GM19239 (cell line): ENCODE results near the gene CD53.
"Not testable (repeated sequence)": the region's sequence is repeated elsewhere in the genome, so short reads cannot be mapped to it uniquely, and the experiment has no call there.

Experiments
- DNase-seq: peaks from one replicate; pipeline ENCODE4 v3.0.0; 2011; ENCODE audit warnings: low spot score; ENCODE audit not compliant: insufficient read length
- FAIRE-seq: peaks from 2 replicates; lab custom pipeline; 2011; peaks lifted over from hg19 to GRCh38; lab: Jason Lieb, UNC

Gene CD53, protein sequence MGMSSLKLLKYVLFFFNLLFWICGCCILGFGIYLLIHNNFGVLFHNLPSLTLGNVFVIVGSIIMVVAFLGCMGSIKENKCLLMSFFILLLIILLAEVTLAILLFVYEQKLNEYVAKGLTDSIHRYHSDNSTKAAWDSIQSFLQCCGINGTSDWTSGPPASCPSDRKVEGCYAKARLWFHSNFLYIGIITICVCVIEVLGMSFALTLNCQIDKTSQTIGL

GRCh38 chr1:110872745-110873720, at the start of gene CD53:
Gene CD53 (plus strand): TSS chr1:110873148. CDS start chr1:110891409, 18,261 bp downstream.
- FAIRE-seq (peak; percentile 99), DNase-seq (peak; percentile 23)

GRCh38 chr1:110824192-110824591, 48.8 kb upstream of the CD53 start:
- FAIRE-seq (no peak), DNase-seq (no peak)

GRCh38 chr1:110829955-110830553, 42.9 kb upstream of the CD53 start:
- DNase-seq (peak; percentile 21), FAIRE-seq (peak; percentile 98)

DNA sequence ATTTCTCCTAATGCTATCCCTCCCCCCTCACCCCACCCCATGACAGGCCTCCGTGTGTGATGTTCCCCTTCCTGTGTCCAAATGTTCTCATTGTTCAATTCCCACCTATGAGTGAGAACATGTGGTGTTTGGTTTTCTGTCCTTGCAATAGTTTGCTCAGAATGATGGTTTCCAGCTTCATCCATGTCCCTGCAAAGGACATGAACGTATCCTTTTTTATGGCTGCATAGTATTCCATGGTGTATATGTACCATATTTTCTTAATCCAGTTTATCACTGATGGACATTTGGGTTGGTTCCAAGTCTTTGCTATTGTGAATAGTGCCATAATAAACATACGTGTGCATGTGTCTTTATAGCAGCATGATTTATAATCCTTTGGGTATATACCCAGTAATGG, 39.2 kb upstream of the CD53 start:
- FAIRE-seq, DNase-seq: not testable (repeated sequence)

DNA sequence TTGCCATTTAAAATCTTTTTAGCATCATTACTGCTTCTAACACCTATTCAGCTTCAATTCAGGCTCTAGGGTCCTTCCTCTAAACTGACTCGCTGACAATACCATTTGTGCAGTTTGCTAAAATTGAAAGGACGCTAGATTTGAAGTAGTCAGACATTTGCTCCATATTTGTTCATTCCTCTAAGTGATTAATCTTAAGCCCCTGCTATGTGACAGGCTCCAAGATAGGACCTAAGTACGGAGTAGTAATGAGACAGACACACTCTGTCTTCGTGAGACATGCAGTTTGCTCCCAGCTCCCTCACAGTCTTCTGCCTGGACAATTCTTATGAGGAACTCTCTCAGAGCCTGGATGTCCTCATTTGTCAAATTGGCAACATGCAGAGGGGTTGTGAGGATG, 26.1 kb upstream of the CD53 start:
- FAIRE-seq (no peak), DNase-seq (no peak)

- FAIRE-seq, result no peak
Measured at GRCh38 chr1:110850145-110850544, 22.8 kb upstream of the CD53 start.

GRCh38 chr1:110850627-110851026, 22.3 kb upstream of the CD53 start:
- FAIRE-seq (no peak), DNase-seq (no peak)

More at GRCh38 chr1:110850145-110850544, 22.8 kb upstream of the CD53 start:
- DNase-seq, result no peak

- no peak for DNase-seq
- FAIRE-seq, result no peak
Measured at GRCh38 chr1:110853135-110853534, 19.8 kb upstream of the CD53 start.

DNA sequence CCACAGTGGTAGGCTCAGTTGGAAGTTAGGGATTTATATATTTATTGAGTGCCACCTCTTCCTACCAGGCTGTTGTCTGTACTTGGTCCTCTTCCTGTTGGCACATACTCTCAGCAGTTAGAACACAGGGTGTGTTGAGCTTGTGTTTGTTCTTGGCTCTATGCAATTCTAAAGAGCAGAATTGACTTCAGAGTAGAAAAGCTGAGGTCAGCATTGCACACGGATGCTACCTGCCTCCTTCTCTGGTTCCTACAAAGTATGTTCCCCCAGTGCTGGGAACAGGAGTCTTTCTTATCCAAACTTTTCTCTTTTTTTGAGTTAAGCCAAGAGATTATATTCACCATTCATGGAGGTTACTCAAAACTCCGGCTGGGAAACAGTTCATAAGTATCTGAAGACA, 16.5 kb upstream of the CD53 start:
- DNase-seq, result no peak
- FAIRE-seq, result no peak

DNA sequence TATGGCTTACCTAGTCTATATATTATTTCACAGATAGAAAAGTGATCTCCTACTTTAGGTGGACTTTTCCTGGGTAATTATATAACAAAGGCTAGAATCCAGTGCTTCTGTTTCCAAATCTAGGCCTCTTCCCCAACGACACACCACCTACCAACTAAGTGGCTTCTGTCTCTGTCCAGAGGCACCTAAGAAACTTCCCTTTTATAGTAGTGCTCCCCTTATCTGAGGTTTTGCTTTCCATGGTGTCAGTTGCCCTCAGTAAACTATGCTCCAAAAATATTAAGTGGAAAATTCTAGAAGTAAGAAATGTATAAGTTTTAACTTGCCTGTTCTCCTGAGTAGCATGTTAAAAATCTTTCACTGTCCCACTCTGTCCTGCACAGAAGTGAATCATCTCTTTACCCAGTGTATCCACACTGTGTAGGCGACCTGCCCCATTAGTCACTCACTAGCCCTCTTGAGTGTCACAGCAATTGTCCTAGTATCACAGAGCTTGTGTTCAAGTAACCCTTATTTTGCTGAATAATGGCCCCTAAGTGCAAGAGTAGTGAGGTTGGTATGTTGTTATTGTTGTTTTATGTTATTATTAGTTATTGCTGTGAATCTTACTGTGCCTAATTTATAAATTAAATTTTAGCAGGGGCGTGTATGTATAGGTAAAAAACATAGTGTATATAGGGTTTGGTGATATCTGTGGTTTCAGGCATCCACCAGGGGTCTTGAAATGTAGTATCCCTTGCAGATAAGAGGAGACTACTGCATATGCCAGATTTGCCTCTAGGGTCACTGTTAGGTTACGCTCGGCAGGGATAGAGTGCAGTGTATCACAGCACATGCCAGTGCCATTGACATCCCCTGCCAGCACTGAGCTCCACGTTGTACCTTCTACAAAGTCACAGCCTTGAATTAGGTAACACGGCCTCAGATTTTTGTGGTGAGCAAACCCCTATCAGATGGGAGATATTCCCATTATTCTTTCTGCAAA, 14.7 kb upstream of the CD53 start:
- DNase-seq, result no peak
- no peak for FAIRE-seq

DNA sequence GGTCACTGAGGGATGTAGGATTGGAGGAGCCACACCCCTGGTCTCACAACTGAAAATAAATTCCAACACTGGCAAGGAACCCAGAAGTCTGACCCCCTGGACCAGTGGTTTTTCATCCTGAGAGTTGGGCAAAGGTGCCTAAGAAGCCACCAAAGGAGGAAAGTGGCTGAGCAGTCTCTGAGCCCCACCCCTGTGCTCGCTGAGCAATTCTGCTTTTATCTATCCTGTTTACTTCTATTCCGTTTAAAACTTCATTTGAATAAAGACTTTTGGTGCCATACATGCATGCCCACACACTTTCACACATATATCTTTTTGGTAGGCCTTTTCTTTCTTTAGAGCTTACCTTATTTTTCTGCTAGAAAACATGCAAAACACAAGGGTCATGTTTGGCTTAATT, 13.9 kb upstream of the CD53 start:
- FAIRE-seq (no peak), DNase-seq (no peak)

- FAIRE-seq, result no peak
- DNase-seq, result no peak
Measured at GRCh38 chr1:110860174-110860573, 12.8 kb upstream of the CD53 start.

DNA sequence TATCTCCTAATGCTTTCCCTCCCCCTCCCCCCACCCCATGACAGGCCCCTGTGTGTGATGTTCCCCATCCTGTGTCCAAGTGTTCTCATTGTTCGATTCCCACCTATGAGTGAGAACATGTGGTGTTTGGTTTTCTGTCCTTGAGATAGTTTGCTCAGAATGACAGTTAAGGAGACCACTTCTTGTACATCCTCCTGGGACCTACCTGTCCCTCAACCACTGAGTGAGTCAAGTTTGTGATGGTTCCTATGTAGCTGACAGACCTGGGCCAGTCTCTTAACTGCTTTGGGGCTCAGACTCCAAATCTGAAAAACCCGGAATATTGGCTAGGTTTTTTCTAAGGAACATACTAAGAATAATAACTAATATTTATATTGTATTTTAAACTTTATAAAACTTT, 12.3 kb upstream of the CD53 start:
- not testable (repeated sequence) for FAIRE-seq, DNase-seq

GRCh38 chr1:110861942-110862341, 11.0 kb upstream of the CD53 start:
- not testable (repeated sequence) for FAIRE-seq, DNase-seq

DNA sequence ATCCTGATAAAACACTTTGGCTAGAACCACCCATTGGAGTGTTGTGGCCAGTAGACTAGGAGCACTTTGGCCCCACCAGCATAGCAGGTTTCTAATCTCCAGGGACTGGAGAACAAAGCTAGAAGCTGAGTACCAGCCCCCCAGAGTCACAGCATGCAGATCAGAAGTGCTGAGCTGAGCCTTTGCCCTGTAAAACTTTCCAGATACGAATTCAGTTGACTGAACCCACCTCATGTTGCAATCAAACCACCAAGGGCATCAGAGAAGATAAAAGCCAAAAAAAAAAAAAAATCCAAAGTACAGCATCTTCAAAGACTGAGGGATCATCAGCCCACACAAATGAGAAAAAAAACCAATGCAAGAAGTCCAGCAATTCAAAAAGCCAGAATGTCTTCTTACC, 8.7 kb upstream of the CD53 start:
- FAIRE-seq (no peak), DNase-seq (no peak)

- no peak for FAIRE-seq
Measured at GRCh38 chr1:110870721-110871388, 2.1 kb upstream of the CD53 start.

GRCh38 chr1:110872366-110872744, 593 bp upstream of the CD53 start:
- DNase-seq, result no peak

More at GRCh38 chr1:110870721-110871388, 2.1 kb upstream of the CD53 start:
- DNase-seq, result no peak

GRCh38 chr1:110873856-110874255, 908 bp downstream of the CD53 start:
- no peak for DNase-seq

More at GRCh38 chr1:110872366-110872744, 593 bp upstream of the CD53 start:
- no peak for FAIRE-seq

More at GRCh38 chr1:110873856-110874255, 908 bp downstream of the CD53 start:
- FAIRE-seq, result peak; percentile 95
